HL-60/S4 (cell line): ENCODE results near the gene CDC37.
"Not testable (repeated sequence)": the region's sequence is repeated elsewhere in the genome, so short reads cannot be mapped to it uniquely, and the experiment has no call there.

Experiments
- in situ Hi-C: fragments of 300-500 bp; cut with MboI; formaldehyde crosslinking; loops from 2 replicates; pipeline ENCODE4 v1.14.3; 2022; ENCODE audit warnings: low sequenced_read_pairs

The CDC37 gene

DNA sequence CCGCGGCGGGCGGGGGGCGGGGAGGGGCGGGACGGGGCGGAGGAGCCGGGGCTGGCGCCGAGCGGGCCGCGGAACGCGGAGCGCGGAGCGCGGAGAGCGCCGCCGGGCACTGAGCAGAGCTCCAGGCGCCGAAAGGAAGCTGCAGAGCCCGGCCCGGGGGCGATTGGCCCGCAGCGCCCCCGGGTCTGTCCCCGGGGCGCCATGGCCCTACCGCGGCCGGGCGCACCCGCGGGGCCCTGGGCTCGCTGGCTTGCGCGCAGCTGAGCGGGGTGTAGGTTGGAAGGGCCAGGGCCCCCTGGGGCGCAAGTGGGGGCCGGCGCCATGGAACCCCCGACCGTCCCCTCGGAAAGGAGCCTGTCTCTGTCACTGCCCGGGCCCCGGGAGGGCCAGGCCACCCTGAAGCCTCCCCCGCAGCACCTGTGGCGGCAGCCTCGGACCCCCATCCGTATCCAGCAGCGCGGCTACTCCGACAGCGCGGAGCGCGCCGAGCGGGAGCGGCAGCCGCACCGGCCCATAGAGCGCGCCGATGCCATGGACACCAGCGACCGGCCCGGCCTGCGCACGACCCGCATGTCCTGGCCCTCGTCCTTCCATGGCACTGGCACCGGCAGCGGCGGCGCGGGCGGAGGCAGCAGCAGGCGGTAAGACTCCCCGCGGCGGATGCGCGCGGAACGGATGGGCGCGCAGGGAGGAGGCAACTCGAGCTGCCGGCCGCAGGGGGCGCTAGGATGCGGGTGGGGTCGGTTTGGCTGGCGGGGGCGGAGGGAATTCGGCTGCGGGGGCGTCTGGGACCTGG, 17.3 kb upstream of the CDC37 start, which contains the start of gene PDE4A:
PDE4A (plus strand) TSS at position 95 of the 796 bp plus-strand sequence; CDS start at position 322, 227 bp downstream.
- in situ Hi-C loops, result no loop called here

GRCh38 chr19:10419646-10420443, 16.5 kb upstream of the CDC37 start:
- in situ Hi-C loops, result no loop called here

DNA sequence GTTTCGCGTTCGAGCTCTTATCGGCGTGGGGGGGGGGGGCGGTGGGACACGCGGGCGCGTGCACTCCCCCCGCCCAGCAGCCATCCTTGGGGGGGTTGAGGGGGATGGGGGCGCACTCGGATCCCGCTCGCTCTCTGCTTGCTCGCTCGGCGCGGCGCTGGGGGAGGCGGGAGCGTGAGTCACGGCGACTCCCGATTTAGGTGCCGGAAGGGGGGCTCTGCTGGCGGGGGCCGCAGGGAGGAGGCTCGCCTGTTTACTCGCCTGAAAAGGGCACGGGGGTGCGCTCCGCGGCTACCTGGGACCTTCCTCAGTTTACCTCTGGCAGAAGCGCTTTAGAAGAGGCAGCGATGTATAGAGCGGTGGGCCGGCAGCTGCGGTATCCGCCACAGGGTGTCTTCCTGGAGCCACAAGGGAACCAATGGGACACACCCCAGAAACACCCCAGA, 15.9 kb upstream of the CDC37 start:
- in situ Hi-C loops, result no loop called here

GRCh38 chr19:10418485-10419199, 15.3 kb upstream of the CDC37 start:
- in situ Hi-C loops, result no loop called here

DNA sequence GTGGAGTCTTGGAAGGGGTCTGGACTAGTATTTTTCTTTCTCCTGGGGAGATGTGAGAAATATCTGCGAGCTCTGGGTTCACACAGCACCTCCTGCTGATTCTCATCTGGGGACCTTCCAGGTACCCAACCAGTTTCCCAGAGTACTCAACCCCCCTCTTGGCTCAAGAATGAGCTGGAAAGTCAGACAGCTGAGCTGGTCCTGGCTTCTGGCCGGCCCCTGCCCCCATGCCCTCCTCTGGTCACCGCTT, 14.8 kb upstream of the CDC37 start:
- in situ Hi-C loops, result no loop called here

- in situ Hi-C loops, result no loop called here
Measured at GRCh38 chr19:10417541-10418234, 14.3 kb upstream of the CDC37 start.

GRCh38 chr19:10416380-10417257, 13.3 kb upstream of the CDC37 start:
- in situ Hi-C loops, result no loop called here

DNA sequence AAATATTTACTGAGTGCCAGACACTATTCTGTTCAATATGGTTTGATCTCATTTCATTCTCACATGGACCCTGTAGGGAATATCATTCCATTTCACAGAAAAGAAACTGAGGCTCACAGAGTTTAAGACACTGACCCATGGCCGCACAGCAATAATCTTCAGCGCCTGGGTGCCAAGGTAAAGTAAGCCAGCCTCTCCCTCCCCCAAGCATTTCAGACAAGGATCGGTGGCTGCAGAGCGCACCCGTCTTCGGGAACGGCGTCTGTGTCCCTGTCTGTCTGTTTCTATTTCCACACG, 12.7 kb upstream of the CDC37 start:
- in situ Hi-C loops, result no loop called here

DNA sequence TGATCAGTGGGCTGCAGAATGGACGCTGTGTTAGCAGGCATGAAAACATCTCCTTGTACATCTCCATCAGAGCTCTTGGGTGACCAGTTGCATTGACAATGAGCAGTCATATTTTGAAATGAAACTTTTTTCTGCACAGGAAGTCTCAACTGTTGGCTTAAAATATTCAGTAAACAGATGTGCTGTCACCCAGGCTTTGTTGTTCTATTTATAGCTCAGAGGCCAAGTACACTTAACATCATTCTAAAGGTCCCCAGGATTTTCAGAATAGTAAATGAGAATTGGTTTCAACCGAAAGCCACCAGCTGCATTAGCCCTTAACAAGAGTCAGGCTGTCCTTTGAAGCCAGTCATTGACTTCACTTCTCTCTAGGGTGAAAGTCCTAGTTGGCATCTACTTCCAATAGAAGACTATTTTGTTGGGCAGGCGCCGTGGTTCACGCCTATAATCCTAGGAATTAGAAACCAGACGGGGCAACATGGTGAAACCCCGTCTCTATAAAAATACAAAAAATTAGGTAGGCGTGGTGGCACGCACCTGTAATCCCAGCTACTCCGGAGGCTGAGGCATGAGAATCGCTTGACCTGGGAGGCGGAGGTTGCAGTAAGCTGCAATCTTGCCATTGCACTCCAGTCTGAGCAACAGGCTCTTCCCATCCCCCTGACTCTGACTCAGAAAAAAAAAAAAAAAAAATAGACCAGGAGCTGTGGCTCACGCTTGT, 9.1 kb upstream of the CDC37 start:
- in situ Hi-C loops, result no loop called here

DNA sequence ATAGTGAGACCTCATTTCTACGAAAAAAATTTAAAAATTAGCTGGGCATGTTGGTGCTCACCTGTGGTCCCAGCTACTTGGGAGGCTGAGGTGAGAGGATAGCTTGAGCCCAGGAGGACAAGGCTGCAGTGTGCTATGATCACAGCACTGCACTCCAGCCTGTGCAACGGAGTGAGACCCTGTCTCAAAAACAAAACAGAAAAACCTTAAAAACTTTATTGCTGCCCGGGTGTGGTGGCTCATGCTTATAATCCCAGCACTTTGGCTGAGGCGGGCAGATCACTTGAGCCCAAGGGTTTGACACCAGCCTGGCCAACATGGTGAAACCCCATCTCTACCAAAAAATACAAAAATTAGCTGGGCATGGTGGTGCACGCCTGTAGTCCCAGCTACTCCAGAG, 7.9 kb upstream of the CDC37 start:
- in situ Hi-C loops, result not testable (repeated sequence)

- in situ Hi-C loops, result no loop called here
Measured at GRCh38 chr19:10408511-10409283, 5.4 kb upstream of the CDC37 start.

DNA sequence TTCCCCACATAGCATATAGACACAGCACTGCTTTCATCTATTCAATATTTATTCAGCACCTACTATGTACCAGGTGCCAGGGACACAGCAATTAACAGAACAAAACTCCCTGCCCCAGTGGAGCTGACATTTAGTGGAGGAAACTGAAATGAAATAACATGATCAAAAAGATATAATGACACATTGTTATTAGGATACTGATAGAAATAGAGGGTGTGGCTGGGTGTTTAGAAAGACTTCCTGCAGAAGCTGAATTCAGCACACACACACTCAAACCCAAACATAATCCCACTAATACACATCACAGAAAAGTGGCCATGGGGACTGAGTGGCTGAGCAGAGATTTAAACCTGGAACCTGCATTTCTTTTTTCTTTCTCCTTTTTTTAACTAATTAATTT, 3.8 kb upstream of the CDC37 start:
- in situ Hi-C loops, result no loop called here

- in situ Hi-C loops, result no loop called here
Measured at GRCh38 chr19:10406191-10406590, 2.8 kb upstream of the CDC37 start.

GRCh38 chr19:10404888-10405820, 1.8 kb upstream of the CDC37 start:
- in situ Hi-C loops, result no loop called here

- in situ Hi-C loops, result no loop called here
Measured at GRCh38 chr19:10402441-10403038, 802 bp downstream of the CDC37 start.

DNA sequence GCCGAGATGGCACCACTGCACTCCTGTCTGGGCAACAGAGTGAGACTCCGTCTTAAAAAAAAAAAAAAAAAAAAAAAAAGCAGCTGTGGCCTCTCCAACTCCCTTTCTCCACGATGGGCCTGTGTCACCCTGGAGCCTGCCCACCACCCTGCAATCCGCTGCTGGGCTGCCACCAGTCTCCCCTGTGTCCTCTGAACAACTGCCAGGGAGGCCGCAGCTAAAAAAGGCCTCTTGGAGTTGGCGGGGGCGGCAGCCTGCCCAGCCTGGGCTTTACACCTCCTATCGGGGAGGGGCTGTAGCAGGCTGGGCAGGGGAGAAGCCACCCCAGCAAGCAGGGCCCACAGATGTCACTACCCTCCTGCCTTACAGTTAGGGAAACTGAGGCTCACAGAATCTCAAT, 3.5 kb downstream of the CDC37 start:
- in situ Hi-C loops, result no loop called here

GRCh38 chr19:10399340-10399739, 4.0 kb downstream of the CDC37 start:
- in situ Hi-C loops, result not testable (repeated sequence)
